ENCODE measurements around the gene DBP. TPM values are rescaled to one million over a fixed set of nuclear protein-coding genes. Genes with fewer than 3 reads are reported as not detected.

Gene DBP
- total RNA-seq, 1 donor from 2014 or later = 6.8 TPM

DNA sequence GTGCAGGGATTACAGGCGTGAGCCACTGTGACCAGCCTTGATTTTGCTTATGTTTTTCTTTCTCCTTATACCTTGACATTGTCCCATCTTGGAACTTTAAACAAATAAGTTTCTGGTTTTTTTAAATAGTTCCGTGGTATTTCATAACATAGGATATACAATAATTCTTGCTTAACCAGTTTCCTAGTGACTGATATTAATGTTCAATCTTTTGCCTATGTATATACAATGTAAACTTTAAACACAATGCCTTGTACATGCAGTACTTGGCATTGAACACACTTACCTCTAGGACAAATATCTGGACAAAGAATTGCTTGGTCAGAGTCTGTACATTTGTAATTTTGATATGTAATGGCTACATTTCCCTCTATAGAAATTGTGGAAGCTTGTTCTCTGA lies 55.0 kb downstream of the DBP start:
- Histone ChIP-seq H3K27me3 (ENCODE audit: control insufficient read depth in 3 of 3, insufficient read depth in 3 of 3, low read length in 3 of 3) (no peaks in the 10 kb centered on the region), H3K9ac (ENCODE audit: low read depth in 1 of 3, low read length in 3 of 3) (no peak overlapping the region), H3K9me3 (ENCODE audit: control insufficient read depth in 3 of 3, low read length in 3 of 3) (no peaks in the 10 kb centered on the region), H3K4me1 (ENCODE audit: control insufficient read depth in 3 of 3, insufficient read depth in 3 of 3, low read length in 3 of 3) (peaks cover 10 to 13% (median 12%) of the 10 kb centered on the region in 3 donors), H3K27ac (ENCODE audit: low read depth, low read length) (no peak overlapping the region), H3K36me3 (ENCODE audit: control insufficient read depth in 3 of 3, insufficient read depth in 3 of 3, low read length in 3 of 3) (no peaks in the 10 kb centered on the region), H3K4me3 (ENCODE audit: low read length in 3 of 3) (no peak overlapping the region)

Other genes with a start within 250 kb of the DBP start
- 47.5 TPM for gene KDELR1, start 245.8 kb downstream of the DBP start, total RNA-seq
- gene GRIN2D, start 243.7 kb downstream of the DBP start, total RNA-seq = under 0.01 TPM
- gene GRWD1, start 191.4 kb downstream of the DBP start, total RNA-seq = 8.4 TPM
- gene KCNJ14, start 181.8 kb downstream of the DBP start, total RNA-seq = 1.0 TPM
- gene CYTH2, start 168.0 kb downstream of the DBP start, total RNA-seq = 33.4 TPM
- gene LMTK3, start 125.5 kb downstream of the DBP start, total RNA-seq = not detected
- gene SULT2B1, start 85.2 kb downstream of the DBP start, total RNA-seq = not detected
- not detected for gene SPACA4, start 30.6 kb downstream of the DBP start, total RNA-seq
- gene FAM83E, start 22.3 kb downstream of the DBP start, total RNA-seq = 1.6 TPM
- gene RPL18, start 18.2 kb downstream of the DBP start, total RNA-seq = 2,225 TPM
- gene SPHK2, start 17.9 kb downstream of the DBP start, total RNA-seq = 2.1 TPM
- gene CA11, start 8.8 kb upstream of the DBP start, total RNA-seq = 3.7 TPM
- gene NTN5, start 35.6 kb upstream of the DBP start, total RNA-seq = under 0.01 TPM
- gene FUT2, start 58.6 kb upstream of the DBP start, total RNA-seq = not detected
- gene MAMSTR, start 82.3 kb upstream of the DBP start, total RNA-seq = 5.2 TPM
- gene RASIP1, start 103.2 kb upstream of the DBP start, total RNA-seq = 23.5 TPM
- gene IZUMO1, start 109.5 kb upstream of the DBP start, total RNA-seq = 0.52 TPM
- 1.0 TPM for gene FUT1, start 115.3 kb upstream of the DBP start, total RNA-seq
- not detected for gene FGF21, start 118.1 kb upstream of the DBP start, total RNA-seq
- 13.6 TPM for gene BCAT2, start 173.7 kb upstream of the DBP start, total RNA-seq
- gene HSD17B14, start 199.1 kb upstream of the DBP start, total RNA-seq = 0.52 TPM
- gene PLEKHA4, start 231.2 kb upstream of the DBP start, total RNA-seq = 14.1 TPM
- gene PPP1R15A, start 235.0 kb upstream of the DBP start, total RNA-seq = 26.1 TPM

All from skeletal muscle tissue (tissue), 4 donors.